DND-41 (cell line): ENCODE results near the gene IFRD2.

Experiments
- ATAC-seq: fragments of 200-7000 bp; cut with Tn5 transposase; 3 replicates; pipeline ENCODE4 v1.9.1; 2021; ENCODE audit warnings: low read depth; ENCODE audit not compliant: insufficient read depth
- DNase-seq: peaks from one replicate; pipeline ENCODE4 v3.0.0-alpha.2; 2020
- H2AFZ ChIP-seq: 2 replicates; pipeline ENCODE4 v1.6.0; 2012; ENCODE audit warnings: low read depth, low read length
- H3K27ac ChIP-seq: 2 replicates; pipeline ENCODE4 v1.5.1; 2012; ENCODE audit warnings: low read length, inconsistent platforms
- H3K27me3 ChIP-seq: fragments of 200-600 bp; sonication (generic); 2 replicates; pipeline ENCODE4 v1.6.0; 2012; ENCODE audit warnings: low read length, mild to moderate bottlenecking, inconsistent platforms; ENCODE audit not compliant: insufficient read depth, poor library complexity
- H3K36me3 ChIP-seq: 2 replicates; pipeline ENCODE4 v1.5.1; 2012; ENCODE audit warnings: low read length, inconsistent platforms; ENCODE audit not compliant: insufficient read depth
- H3K4me1 ChIP-seq: 2 replicates; pipeline ENCODE4 v1.5.1; 2012; ENCODE audit warnings: mild to moderate bottlenecking, low read length; ENCODE audit not compliant: insufficient read depth
- H3K4me2 ChIP-seq: 2 replicates; pipeline ENCODE4 v1.6.0; 2012; ENCODE audit warnings: mild to moderate bottlenecking, moderate library complexity, low read length, inconsistent platforms; ENCODE audit not compliant: insufficient read depth
- H3K4me3 ChIP-seq, 2 experiments: fragments of 200-600 bp in 1 of 2; shearing (Covaris generic) in 1 of 2; 2 replicates each; pipeline ENCODE4 v1.5.1; 2012 to 2016; ENCODE audit warnings: inconsistent platforms in 2 of 2, low read length in 2 of 2, mild to moderate bottlenecking in 2 of 2, low read depth in 1 of 2, moderate library complexity in 1 of 2
- H3K79me2 ChIP-seq: 2 replicates; pipeline ENCODE4 v1.6.0; 2012; ENCODE audit warnings: low read length, inconsistent platforms; ENCODE audit not compliant: insufficient read depth
- H3K9ac ChIP-seq: 2 replicates; pipeline ENCODE4 v1.6.0; 2012; ENCODE audit warnings: low read depth, mild to moderate bottlenecking, inconsistent platforms, low read length, moderate library complexity
- H3K9me3 ChIP-seq: 2 replicates; pipeline ENCODE4 v1.5.1; 2012; ENCODE audit warnings: low read length, moderate library complexity, mild to moderate bottlenecking, inconsistent platforms; ENCODE audit not compliant: insufficient read depth, severe bottlenecking
- H4K20me1 ChIP-seq: 2 replicates; pipeline ENCODE4 v1.6.0; 2012; ENCODE audit warnings: low read length; ENCODE audit not compliant: insufficient read depth
- CTCF ChIP-seq: IDR thresholded peaks from 2 replicates; pipeline ENCODE4 v1.5.1; 2012; ENCODE audit warnings: borderline replicate concordance, low read length, moderate library complexity, mild to moderate bottlenecking; ENCODE audit not compliant: poor library complexity, severe bottlenecking; ENCODE audit errors: extremely low read depth
- EZH2 ChIP-seq: IDR thresholded peaks from 3 replicates; pipeline ENCODE4 v1.6.1; 2012; ENCODE audit warnings: borderline replicate concordance, low read depth, mild to moderate bottlenecking, moderate library complexity, low read length, inconsistent platforms; ENCODE audit not compliant: severe bottlenecking

Gene IFRD2

GRCh38 chr3:50319181-50319893 lies 27.1 kb upstream of the IFRD2 start:
- H3K4me3 ChIP-seq, result peak overlapping the region in 1 of 2 experiments; percentile 74; a peak in 2 of 4 replicates
- no peak overlapping the region for H3K9ac ChIP-seq
- H3K27me3 ChIP-seq, result no peaks in the 10 kb centered on the region
- no peaks in the 10 kb centered on the region for H3K9me3 ChIP-seq
- peaks cover 24% of the 10 kb centered on the region for H3K79me2 ChIP-seq
- no peak for TF ChIP-seq EZH2
- TF ChIP-seq CTCF, result no peak
- peaks cover 19% of the 10 kb centered on the region; the same call in 1 of the 2 replicates for H4K20me1 ChIP-seq
- no peak overlapping the region for H2AFZ ChIP-seq
- peaks cover 48% of the 10 kb centered on the region for H3K36me3 ChIP-seq
- ATAC-seq, result no peak
- H3K27ac ChIP-seq, result no peak overlapping the region
- no peak for DNase-seq
- H3K4me2 ChIP-seq, result peak overlapping the region; percentile 78; the same call in 1 of the 2 replicates
- peaks cover 42% of the 10 kb centered on the region for H3K4me1 ChIP-seq

GRCh38 chr3:50318615-50319014 lies 26.4 kb upstream of the IFRD2 start:
- H4K20me1 ChIP-seq, result peaks cover 19% of the 10 kb centered on the region; the same call in 1 of the 2 replicates
- H3K4me3 ChIP-seq, result no peak overlapping the region
- H3K27me3 ChIP-seq, result no peaks in the 10 kb centered on the region
- peaks cover 24% of the 10 kb centered on the region for H3K79me2 ChIP-seq
- no peak overlapping the region for H3K27ac ChIP-seq
- TF ChIP-seq CTCF (no peak), EZH2 (no peak)
- H3K4me1 ChIP-seq, result peaks cover 42% of the 10 kb centered on the region
- ATAC-seq (no peak), DNase-seq (no peak)
- H2AFZ ChIP-seq, result no peak overlapping the region
- H3K9me3 ChIP-seq, result no peaks in the 10 kb centered on the region
- H3K9ac ChIP-seq, result no peak overlapping the region
- H3K4me2 ChIP-seq, result peak overlapping the region; percentile 78; the same call in 1 of the 2 replicates
- H3K36me3 ChIP-seq, result peaks cover 44% of the 10 kb centered on the region

- no peak overlapping the region for H3K4me3 ChIP-seq
- no peak overlapping the region for H3K27ac ChIP-seq
- H4K20me1 ChIP-seq, result peaks cover 19% of the 10 kb centered on the region; the same call in 1 of the 2 replicates
- TF ChIP-seq EZH2 (no peak), CTCF (no peak)
- H3K9me3 ChIP-seq, result no peaks in the 10 kb centered on the region
- ATAC-seq (no peak), DNase-seq (no peak)
- no peaks in the 10 kb centered on the region for H3K27me3 ChIP-seq
- H3K4me1 ChIP-seq, result peaks cover 42% of the 10 kb centered on the region
- H3K36me3 ChIP-seq, result peaks cover 44% of the 10 kb centered on the region
- H2AFZ ChIP-seq, result no peak overlapping the region
- peak overlapping the region; percentile 0; the same call in 1 of the 2 replicates for H3K4me2 ChIP-seq
- H3K9ac ChIP-seq, result no peak overlapping the region
- H3K79me2 ChIP-seq, result peaks cover 24% of the 10 kb centered on the region
Observed at GRCh38 chr3:50318163-50318562, 25.9 kb upstream of the IFRD2 start.
